Measurements from ENCODE around the gene CLCN5. TPM values are rescaled to one million over a fixed set of nuclear protein-coding genes. Genes with fewer than 3 reads are reported as not detected.

Gene CLCN5
- total and polyA plus RNA-seq, 11 donors = 0.65 to 6.0 (median 2.5) TPM

- Histone ChIP-seq H3K4me3 (no peak overlapping the region), H3K4me1 (no peaks in the 10 kb centered on the region), H3K9me3 (no peaks in the 10 kb centered on the region), H3K27ac (no peak overlapping the region), H3K36me3 (no peaks in the 10 kb centered on the region), H3K27me3 (no peaks in the 10 kb centered on the region)
- 61 to 94% (median 84%) methylated on average over 2 of the region's 2 CpGs for WGBS, 4 donors
- TF ChIP-seq POLR2A (IDR thresholded peaks at IDR 0.05) = no peak
- TF ChIP-seq CTCF (IDR thresholded peaks at IDR 0.05) = no peak
- ATAC-seq (no peak), DNase-seq (no peak)
- intact Hi-C loops (cut with DNase I) = loop anchor here in 7 of 10 donors (2.0 to 5.0 kb wide), 2 partner anchors 165 to 168 kb away; no protein-coding TSS in a partner anchor
These were observed 160.3 kb downstream of the CLCN5 start for GRCh38 chrX:50082741-50083140.

GRCh38 chrX:50088645-50089044 is 166.2 kb downstream of the CLCN5 start:
- DNase-seq (no peak), ATAC-seq (no peak)
- Histone ChIP-seq H3K4me3 (no peak overlapping the region), H3K27me3 (peaks cover 0 to 4% (median 0%) of the 10 kb centered on the region in 9 donors), H3K9me3 (no peaks in the 10 kb centered on the region), H3K36me3 (peaks cover 0 to 17% (median 0%) of the 10 kb centered on the region in 9 donors), H3K27ac (no peak overlapping the region), H3K4me1 (no peaks in the 10 kb centered on the region)
- WGBS, 4 donors = 64 to 97% (median 78%) methylated on average over 3 of the region's 3 CpGs
- intact Hi-C loops (cut with DNase I) = no loop called here
- no peak for TF ChIP-seq CTCF (IDR thresholded peaks at IDR 0.05)
- TF ChIP-seq POLR2A (IDR thresholded peaks at IDR 0.05) = no peak

- H3K27me3 ChIP-seq = peaks cover 0 to 10% (median 0%) of the 10 kb centered on the region in 9 donors
- 83 to 97% (median 93%) methylated on average over 4 of the region's 4 CpGs for WGBS, 4 donors
- intact Hi-C loops (cut with DNase I) = no loop called here
- H3K9me3 ChIP-seq = no peaks in the 10 kb centered on the region
- ATAC-seq (no peak), DNase-seq (no peak)
- H3K36me3 ChIP-seq = peaks cover 0 to 15% (median 0%) of the 10 kb centered on the region in 9 donors
- TF ChIP-seq POLR2A (IDR thresholded peaks at IDR 0.05) (no peak), CTCF (IDR thresholded peaks at IDR 0.05) (no peak)
- no peak overlapping the region for H3K4me3 ChIP-seq
- no peaks in the 10 kb centered on the region for H3K4me1 ChIP-seq
- H3K27ac ChIP-seq = no peak overlapping the region
These were observed 171.2 kb downstream of the CLCN5 start for GRCh38 chrX:50093625-50094024.

GRCh38 chrX:50097071-50097470 is 174.7 kb downstream of the CLCN5 start:
- Histone ChIP-seq H3K4me1 (no peaks in the 10 kb centered on the region), H3K9me3 (no peaks in the 10 kb centered on the region), H3K27me3 (peaks cover 0 to 13% (median 0%) of the 10 kb centered on the region in 9 donors), H3K4me3 (no peak overlapping the region), H3K36me3 (peaks cover 0 to under 1% (median 0%) of the 10 kb centered on the region in 9 donors), H3K27ac (no peak overlapping the region)
- 58 to 85% (median 74%) methylated on average over 4 of the region's 4 CpGs for whole genome bisulfite sequencing, 4 donors
- no peak for TF ChIP-seq CTCF (IDR thresholded peaks at IDR 0.05)
- TF ChIP-seq POLR2A (IDR thresholded peaks at IDR 0.05) = no peak
- ATAC-seq (no peak), DNase-seq (no peak)
- intact Hi-C loops (cut with DNase I) = no loop called here

Data from heart left ventricle (tissue), 16 donors.